Bronchial epithelial cell (primary cell): Measurements from ENCODE around the gene TRAIP. TPM values are rescaled to one million over a fixed set of nuclear protein-coding genes. Genes with fewer than 3 reads are reported as not detected.
A peak's percentile ranks its signal among the peaks of the same experiment; 100 is the strongest.

Experiments
- DNase-seq: peaks from one replicate; pipeline ENCODE4 v3.0.0-alpha.2; 2010; ENCODE audit warnings: low read depth
- FAIRE-seq: peaks from 2 replicates; lab custom pipeline; 2011; peaks lifted over from hg19 to GRCh38; lab: Jason Lieb, UNC
- H3K27me3 ChIP-seq: 2 replicates; pipeline ENCODE4 v1.5.1; 2011; ENCODE audit warnings: low read length; ENCODE audit not compliant: control insufficient read depth, insufficient read depth
- H3K36me3 ChIP-seq: 2 replicates; pipeline ENCODE4 v1.5.1; 2011; ENCODE audit warnings: low read length; ENCODE audit not compliant: control insufficient read depth, insufficient read depth
- H3K4me3 ChIP-seq: 2 replicates; pipeline ENCODE4 v1.5.1; 2011; ENCODE audit warnings: mild to moderate bottlenecking, low read depth, low read length, control low read depth
- CTCF ChIP-seq: IDR thresholded peaks from 2 replicates; pipeline ENCODE4 v1.5.1; 2011; ENCODE audit warnings: mild to moderate bottlenecking, moderate library complexity, low read length, control low read depth, inconsistent platforms; ENCODE audit not compliant: insufficient read depth, severe bottlenecking
- total RNA-seq: library from RNA; depleted of rRNA; stranded (reverse); fragments of >200 nt; gene quantifications from 2 replicates; pipeline ENCODE4 v1.2.1, GENCODE V29; 2014

TRAIP gene
- total RNA-seq, 1 donor from 2014 or later: 0.79 TPM

- peaks cover 27% of the 10 kb centered on the region for H3K36me3 ChIP-seq
- peak overlapping the region; percentile 50 for H3K4me3 ChIP-seq
- FAIRE-seq (peak; percentile 86), DNase-seq (peak; percentile 98)
- no peak for TF ChIP-seq CTCF
- H3K27me3 ChIP-seq: no peaks in the 10 kb centered on the region
Observed at GRCh38 chr3:49900491-49901153, 44.3 kb upstream of the TRAIP start.

- Histone ChIP-seq H3K4me3 (no peak overlapping the region), H3K27me3 (no peaks in the 10 kb centered on the region), H3K36me3 (peaks cover 34% of the 10 kb centered on the region)
- TF ChIP-seq CTCF: peak; percentile 9
- no peak for FAIRE-seq
- no peak for DNase-seq
Observed at GRCh38 chr3:49899815-49900214, 43.5 kb upstream of the TRAIP start.

GRCh38 chr3:49898991-49899390, 42.6 kb upstream of the TRAIP start:
- peak; percentile 4 for TF ChIP-seq CTCF
- Histone ChIP-seq H3K4me3 (no peak overlapping the region), H3K27me3 (no peaks in the 10 kb centered on the region), H3K36me3 (peaks cover 36% of the 10 kb centered on the region)
- DNase-seq (no peak), FAIRE-seq (peak; percentile 32)

GRCh38 chr3:49896345-49896744, 40.0 kb upstream of the TRAIP start:
- Histone ChIP-seq H3K27me3 (no peaks in the 10 kb centered on the region), H3K4me3 (no peak overlapping the region), H3K36me3 (peaks cover 39% of the 10 kb centered on the region)
- FAIRE-seq: no peak
- DNase-seq: no peak
- no peak for TF ChIP-seq CTCF

- DNase-seq (no peak), FAIRE-seq (no peak)
- Histone ChIP-seq H3K36me3 (peaks cover 44% of the 10 kb centered on the region), H3K4me3 (no peak overlapping the region), H3K27me3 (no peaks in the 10 kb centered on the region)
- TF ChIP-seq CTCF: no peak
Observed at GRCh38 chr3:49895791-49896190, 39.4 kb upstream of the TRAIP start.

- Histone ChIP-seq H3K36me3 (peaks cover 27% of the 10 kb centered on the region), H3K4me3 (no peak overlapping the region), H3K27me3 (no peaks in the 10 kb centered on the region)
- DNase-seq (no peak), FAIRE-seq (no peak)
- TF ChIP-seq CTCF: no peak
Observed at GRCh38 chr3:49889296-49889695, 32.9 kb upstream of the TRAIP start.
